Erythroblast (primary cell): Measurements from ENCODE around the gene KPNB1.

Source experiments
- GATA1 ChIP-seq: IDR thresholded peaks from 2 replicates; pipeline ENCODE4 v1.6.1; 2011; ENCODE audit warnings: low read depth, mild to moderate bottlenecking, control low read depth, low read length, moderate library complexity
- POLR2A ChIP-seq: IDR thresholded peaks from 2 replicates; pipeline ENCODE4 v1.6.1; 2011; ENCODE audit warnings: mild to moderate bottlenecking, low read length

DNA sequence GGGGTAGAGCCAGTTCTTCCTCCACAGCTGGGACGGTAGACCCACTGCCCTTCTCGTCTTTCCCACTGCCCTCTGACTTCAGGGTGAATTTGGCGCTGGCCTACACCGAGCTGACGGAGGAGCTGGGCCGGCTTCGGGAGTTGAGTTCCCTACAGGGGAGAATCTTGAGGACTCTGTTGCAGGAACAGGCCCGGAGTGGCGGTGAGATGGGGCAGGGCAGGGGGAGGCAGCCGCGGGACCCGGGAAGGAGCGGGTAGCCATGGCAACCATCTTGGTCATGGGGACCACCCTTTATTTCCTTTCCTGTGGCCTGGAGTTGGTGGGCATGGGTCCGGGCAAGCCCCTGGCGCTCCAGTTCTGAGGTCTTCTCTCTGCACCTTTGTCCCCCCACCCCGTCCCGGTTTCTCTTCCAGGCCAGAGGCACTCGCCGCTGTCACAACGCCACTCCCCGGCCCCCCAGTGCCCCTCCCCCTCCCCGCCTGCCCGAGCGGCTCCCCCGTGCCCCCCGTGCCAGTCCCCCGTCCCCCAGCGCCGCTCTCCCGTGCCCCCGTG is 58.7 kb downstream of the KPNB1 start:
- TF ChIP-seq POLR2A, result no peak
- TF ChIP-seq GATA1, result no peak
